ENCODE results near the gene FKBP4. TPM values are rescaled to one million over a fixed set of nuclear protein-coding genes. Genes with fewer than 3 reads are reported as not detected.
A peak's percentile ranks its signal among the peaks of the same experiment; 100 is the strongest.

Gene FKBP4
- total and polyA plus RNA-seq, 9 of the 15 experiments (the other 6 are each of a cell fraction or from before 2014, with no cell fraction given) = 16.3 to 154 (median 90.1) TPM

DNA sequence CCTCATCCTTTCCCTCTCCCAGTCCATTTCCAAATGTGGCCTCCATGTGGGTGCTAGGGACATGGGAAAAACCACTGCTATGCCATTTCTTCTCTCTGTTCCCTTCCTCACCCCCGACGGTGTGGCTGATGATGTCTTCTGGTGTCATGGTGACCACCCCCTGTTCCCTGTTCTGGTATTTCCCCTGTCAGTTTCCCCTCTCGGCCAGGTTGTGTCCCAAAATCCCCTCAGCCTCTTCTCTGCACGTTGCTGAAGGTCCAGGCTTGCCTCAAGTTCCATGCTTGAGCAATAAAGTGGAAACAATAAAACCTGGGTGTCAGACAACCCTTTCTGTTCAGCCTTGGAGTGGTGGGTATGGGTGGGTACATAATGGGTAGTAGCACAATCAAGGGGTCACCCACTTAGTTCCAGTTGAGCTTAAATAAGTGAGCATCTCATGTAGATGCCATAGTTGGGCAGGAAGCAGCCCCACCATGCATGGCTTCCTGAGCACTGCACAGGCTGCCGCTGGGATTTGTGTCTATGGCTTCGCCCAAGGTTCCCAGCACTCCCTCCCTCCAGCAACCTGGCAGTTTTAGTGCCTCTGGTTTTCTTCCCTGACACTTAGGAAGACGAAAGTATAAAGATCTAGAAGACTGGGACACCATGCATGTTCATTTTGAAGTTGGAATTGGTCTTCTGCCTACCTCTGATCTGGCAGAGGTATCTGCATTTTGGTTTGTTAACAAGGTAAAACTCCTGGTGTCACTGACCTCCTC lies 9.0 kb downstream of the FKBP4 start (continued):
- TF ChIP-seq SRSF9 (IDR thresholded peaks at IDR 0.05; ENCODE audit: borderline replicate concordance, low read depth, low read length) (no peak), PHTF2 (CRISPR knock-in tag; IDR thresholded peaks at IDR 0.05) (no peak)
- TF ChIP-seq, protein P1, sequence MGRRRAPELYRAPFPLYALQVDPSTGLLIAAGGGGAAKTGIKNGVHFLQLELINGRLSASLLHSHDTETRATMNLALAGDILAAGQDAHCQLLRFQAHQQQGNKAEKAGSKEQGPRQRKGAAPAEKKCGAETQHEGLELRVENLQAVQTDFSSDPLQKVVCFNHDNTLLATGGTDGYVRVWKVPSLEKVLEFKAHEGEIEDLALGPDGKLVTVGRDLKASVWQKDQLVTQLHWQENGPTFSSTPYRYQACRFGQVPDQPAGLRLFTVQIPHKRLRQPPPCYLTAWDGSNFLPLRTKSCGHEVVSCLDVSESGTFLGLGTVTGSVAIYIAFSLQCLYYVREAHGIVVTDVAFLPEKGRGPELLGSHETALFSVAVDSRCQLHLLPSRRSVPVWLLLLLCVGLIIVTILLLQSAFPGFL (CRISPR knock-in tag; IDR thresholded peaks at IDR 0.05) = no peak

DNA sequence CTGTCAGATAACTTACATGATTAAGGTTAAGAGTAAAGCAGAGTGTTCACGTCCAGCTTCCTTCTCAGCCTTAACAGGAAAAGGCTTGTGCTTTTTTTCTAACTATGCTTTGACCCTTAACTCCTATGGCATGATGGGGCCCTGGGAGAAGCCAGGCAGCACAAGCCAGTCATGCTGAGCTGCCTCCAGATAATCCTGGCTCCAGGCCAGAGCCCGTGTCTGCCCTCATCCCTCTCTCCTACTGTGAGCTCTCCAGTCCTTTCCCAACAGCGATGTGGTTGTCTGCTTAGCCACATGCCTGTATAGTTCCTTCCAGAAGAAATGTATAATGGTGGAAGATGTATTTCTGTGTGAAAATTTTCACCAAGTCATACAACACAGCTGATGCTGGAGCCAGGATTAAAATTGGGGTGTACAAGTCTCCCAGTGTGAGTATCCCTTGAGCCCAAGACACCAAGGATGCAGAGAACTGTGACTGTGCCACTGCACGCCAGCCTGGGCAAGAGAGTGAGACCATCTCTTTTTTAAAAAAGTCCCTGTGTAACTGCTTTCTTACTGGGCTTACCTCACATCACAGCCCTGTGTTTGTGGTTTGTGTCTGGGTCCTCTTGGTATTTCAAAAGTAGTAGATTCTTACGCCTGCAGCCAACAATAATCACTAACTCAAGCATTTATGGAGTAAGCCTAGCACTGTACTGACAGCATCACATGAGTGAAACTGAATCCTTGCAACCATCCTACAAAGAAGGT lies 9.8 kb downstream of the FKBP4 start:
- 71% methylated on average over 4 of the region's 5 CpGs for WGBS (ENCODE audit: insufficient coverage, low coverage, missing lambda C conversion rate)
- Histone ChIP-seq H3K36me3 (ENCODE audit: control insufficient read depth, insufficient read depth, low read length) (peaks cover 68% of the 10 kb centered on the region; the same call in 2 of the 3 replicates), H3K9me1 (ENCODE audit: control insufficient read depth, insufficient read depth, low read length) (no peaks in the 10 kb centered on the region), H3K4me2 (ENCODE audit: insufficient read depth, low read length) (no peak overlapping the region), H3K4me3 (no peak overlapping the region), H4K20me1 (replicated peaks; ENCODE audit: control insufficient read depth, insufficient read depth, low read length) (no peaks in the 10 kb centered on the region), H3K27ac (ENCODE audit: extremely low read depth, low read depth, low read length) (no peak overlapping the region), H3K9me3 (replicated peaks; ENCODE audit: control insufficient read depth, insufficient read depth, low read depth, low read length) (no peaks in the 10 kb centered on the region), H3K4me1 (replicated peaks in 1 of 2; ENCODE audit: control insufficient read depth in 2 of 2, insufficient read depth in 2 of 2, low read length in 2 of 2) (no peaks in the 10 kb centered on the region; a peak in 1 of 5 replicates), H3K79me2 (ENCODE audit: control insufficient read depth, insufficient read depth, low read length) (no peaks in the 10 kb centered on the region), H3K27me3 (ENCODE audit: control insufficient read depth in 2 of 2, insufficient read depth in 2 of 2, low read length in 2 of 2) (no peaks in the 10 kb centered on the region), H2AFZ (ENCODE audit: low read depth, low read length) (no peak overlapping the region), H3K9ac (ENCODE audit: insufficient read depth in 1 of 2, low read depth in 2 of 2, low read length in 2 of 2) (no peak overlapping the region)
- intact Hi-C loops (cut with micrococcal nuclease) = no loop called here
- in situ Hi-C loops (cut with MboI) = no loop called here
- CTCF ChIA-PET (ENCODE audit: low intra/inter-chr PET ratio) = no interaction called here
- POLR2A ChIA-PET = interaction anchor here (0.7 to 0.8 kb wide), 3 partner anchors 8 to 146 kb away, joined by 3 to 4 read pairs (median 3); no protein-coding TSS in a partner anchor
- no peak for FAIRE-seq
- TF ChIP-seq CEBPB (tag; IDR thresholded peaks at IDR 0.05) = no peak
- peak; percentile 68 for TF ChIP-seq NFIC (IDR thresholded peaks at IDR 0.05)
- DNase-seq (ENCODE audit: extremely low read depth in 1 of 4, low spot score in 3 of 4) = no peak
- BruUV-seq (replicated peaks) = no TSS peak
- ATAC-seq = no peak; the same call in 2 of the 3 replicates
